ENCODE data around the gene MARCHF3.
"Not testable (repeated sequence)": the region's sequence is repeated elsewhere in the genome, so short reads cannot be mapped to it uniquely, and the experiment has no call there.

MARCHF3 gene

DNA sequence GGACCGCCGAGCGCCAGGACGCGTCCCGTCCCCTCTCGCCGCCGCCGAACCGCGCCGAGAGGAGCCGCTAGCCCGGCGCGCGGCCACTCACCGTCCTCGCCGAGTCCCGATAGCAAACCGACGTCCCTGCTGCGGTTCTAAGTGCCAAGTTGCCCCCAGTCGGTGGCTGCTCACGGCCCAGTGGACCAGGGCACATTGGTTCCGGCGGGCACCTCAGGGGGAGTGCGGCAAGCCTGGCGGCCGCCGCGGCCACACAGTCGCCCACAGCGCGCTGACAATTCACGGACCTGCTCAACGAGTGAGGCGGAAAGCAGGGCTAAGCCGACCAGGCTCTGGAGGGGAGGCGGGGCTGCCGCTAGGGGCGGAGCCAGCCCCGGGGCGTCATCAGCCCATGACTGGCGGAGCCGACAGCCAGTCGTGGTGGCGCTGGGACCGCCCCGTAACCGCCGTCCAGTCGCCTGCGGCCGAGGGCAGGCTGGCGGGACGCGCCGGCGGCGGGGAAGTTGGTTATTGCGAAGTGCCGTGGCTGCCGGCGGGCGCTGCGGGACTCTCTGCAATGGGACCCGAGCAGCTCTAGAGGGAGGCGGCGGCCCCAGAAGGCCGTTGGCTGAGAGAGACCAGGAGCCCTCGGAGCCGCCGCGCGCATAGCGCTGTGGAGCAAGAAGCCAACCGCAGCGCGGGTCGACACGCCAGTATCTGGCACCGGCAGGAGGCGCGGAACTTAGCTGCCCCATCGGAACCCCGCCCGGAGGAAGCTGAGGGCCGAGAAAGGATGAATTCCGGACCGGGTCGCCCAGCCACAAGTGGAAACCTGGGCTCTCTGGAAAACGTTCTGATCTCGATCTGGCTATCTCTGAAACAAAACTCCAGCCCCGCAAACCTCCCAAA is at the start of gene MARCHF3:
TSS of gene MARCHF3 (minus strand) at position 300 of the 888 bp plus-strand sequence. CDS start 112,387 bp downstream, outside the sequence.
- DNase-seq, result peak; percentile 90

DNA sequence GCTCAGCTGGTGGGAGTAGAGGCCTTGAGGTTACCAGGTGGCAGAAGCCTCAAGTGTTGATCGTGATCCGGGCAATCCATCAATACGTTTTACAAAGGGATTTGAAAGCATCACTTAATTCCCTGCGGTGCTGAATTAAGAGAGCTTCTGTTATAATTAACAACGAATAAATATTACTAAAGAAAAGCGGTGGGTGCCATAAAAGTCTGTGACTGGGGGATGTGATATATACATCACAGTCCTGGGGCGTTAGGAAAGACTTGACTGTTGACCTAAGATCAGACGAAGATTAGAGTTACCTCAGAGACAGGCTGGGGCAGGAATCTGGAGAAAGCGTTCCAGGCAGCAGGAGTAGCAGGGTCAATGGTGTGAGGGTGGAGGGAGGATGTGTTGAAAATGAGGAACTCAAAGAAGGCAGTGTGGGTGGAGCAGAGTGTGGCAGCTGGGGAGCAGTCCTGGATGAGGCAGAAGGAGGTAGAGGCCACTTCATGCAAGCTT is 49.7 kb upstream of the MARCHF3 start:
- no peak for DNase-seq

DNA sequence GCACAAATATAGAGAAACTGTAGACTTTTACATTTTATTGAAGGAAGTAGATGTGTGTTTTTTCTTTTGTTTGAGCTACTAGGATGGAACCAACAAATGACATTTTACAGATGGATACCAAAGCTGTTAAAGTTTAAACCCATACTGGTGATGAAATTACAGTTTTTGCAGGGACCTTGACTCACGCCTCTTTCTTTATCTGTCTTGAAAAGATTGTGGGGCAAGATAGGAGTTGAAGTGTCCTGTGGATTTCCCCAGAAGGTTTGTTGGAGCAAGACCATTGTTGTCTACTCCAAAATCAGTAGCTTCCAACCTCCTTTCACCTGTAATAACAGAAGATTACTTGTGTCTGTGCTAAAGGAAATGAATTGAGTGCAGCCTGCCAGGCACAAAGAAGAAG is 47.0 kb upstream of the MARCHF3 start:
- DNase-seq, result no peak

- no peak for DNase-seq
These were observed 46.2 kb upstream of the MARCHF3 start for GRCh38 chr5:127076315-127077129.

DNA sequence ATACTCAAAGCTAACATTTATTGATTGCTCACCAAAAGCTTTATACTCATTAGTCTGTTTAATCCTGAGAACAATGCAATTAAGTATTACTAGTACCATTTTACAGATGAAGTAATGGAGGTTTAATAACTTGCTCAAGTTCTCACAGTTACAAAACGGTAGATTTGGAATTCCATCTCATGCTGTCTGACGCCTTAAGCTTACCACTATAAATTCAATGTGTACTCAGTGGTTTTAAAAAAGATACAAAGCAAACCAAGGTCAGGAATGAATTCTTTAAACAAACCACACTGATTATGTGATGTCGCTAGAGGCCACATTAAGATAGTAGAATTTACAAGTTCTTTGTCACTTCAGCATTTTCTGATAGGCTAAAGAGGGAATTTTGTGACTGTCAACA is 44.1 kb upstream of the MARCHF3 start:
- no peak for DNase-seq

GRCh38 chr5:127072861-127073846 is 42.8 kb upstream of the MARCHF3 start, which contains the start of gene C5orf63:
C5orf63 (minus strand) TSS chr5:127073502; CDS start chr5:127058995, 14,507 bp downstream.
- peak; percentile 18 for DNase-seq

- DNase-seq, result no peak
These were observed 39.9 kb upstream of the MARCHF3 start for GRCh38 chr5:127070243-127070642.

DNA sequence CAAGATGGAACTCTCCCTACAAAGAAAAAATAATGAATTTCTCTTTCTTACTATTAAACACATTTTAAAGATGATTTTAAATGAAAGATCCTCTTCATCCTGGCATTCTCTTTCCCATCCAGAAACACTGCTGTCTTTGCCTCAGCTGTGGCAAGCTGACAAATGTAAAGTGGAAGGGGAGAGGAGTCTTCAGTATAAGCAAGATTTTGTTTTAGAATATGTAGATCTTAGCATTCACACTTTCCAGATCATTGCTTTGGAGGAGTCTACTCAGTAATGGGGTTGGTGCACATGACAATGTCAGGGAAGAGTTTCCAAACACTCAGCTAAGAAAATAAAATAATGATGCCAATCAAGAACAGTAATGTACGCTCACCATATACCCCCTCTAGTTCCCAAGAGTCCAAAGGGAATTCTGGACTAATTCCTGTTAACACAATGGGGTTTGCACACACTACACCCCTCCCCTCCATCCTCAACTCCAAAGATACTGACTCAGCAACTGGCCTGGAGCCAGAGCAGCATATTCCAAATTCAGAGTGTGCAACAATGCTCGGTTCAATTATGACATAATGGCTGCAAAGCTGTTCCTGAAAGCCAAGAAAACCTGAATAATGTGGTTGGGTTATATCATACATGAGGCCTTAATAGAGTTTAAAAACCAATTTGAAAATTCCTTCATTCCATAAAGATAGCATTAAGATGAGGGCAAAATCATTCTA is 38.3 kb upstream of the MARCHF3 start:
- no peak for DNase-seq

GRCh38 chr5:127066721-127067120 is 36.4 kb upstream of the MARCHF3 start:
- DNase-seq, result no peak

DNA sequence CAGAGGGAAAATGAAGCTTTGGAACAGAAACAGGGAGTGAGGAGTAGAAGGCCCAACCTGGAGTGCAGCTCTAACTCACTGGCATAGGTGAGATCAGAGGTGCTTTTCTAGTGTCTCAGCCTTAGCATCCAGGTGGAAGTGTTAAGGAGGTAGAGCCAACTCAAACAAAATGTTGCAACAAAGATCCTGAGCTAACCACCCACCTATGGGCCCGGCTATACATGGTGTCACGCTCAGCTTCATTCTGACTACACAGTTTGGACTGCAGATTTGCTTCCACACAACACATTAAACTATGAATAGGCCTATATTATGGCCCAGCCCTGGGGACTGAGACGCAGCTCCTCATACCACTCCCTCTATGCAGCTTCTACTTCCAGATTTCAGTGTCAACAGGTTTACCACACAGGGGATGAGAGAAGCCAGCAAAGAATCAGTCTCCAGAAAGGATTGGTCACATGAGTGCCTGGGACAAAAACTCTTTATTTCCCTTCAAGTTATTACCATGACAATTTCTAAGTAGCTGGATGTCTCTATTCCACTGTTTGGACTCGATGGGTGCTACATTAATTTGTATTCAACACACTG is 34.0 kb upstream of the MARCHF3 start:
- no peak for DNase-seq

- no peak for DNase-seq
These were observed 33.0 kb upstream of the MARCHF3 start for GRCh38 chr5:127063257-127063913.

DNA sequence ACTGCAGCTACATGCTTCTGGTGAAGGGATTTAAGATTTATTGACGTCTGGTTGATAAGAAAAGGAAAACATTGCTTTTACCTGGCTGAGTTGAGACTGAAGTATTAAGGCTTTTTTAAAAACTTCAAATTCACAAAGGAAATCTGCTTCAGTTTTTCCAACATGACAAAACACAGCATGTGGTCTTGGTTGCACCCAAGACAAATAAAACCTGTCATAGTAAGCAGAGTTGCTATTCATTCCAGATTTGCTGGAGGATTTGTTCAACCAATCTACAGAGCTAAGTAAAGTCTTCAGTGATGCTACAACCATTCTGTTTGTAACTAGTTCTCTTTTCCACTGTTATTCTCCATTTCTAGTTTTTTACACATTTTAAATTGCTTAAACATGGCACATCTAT is 31.6 kb upstream of the MARCHF3 start:
- DNase-seq, result no peak

DNA sequence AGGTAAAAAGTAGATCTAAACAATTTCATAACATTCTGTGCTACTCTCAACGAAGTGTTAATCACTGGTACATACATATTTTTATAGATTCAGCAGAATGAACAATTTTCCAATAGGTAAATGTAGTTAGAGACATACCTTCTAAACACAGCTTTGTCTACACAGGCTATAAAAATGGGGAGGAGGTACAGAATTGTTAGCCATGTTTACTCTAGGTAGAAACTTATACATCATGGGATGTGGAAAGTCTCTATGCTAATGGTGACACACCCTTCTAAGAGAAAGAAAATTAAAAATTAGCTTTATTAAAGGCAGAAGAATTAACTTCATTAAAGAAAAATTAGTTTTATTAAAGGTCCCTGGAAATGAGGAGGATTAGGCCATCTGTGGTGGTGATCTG is 31.2 kb upstream of the MARCHF3 start:
- no peak for DNase-seq

- no peak for DNase-seq
These were observed 30.2 kb upstream of the MARCHF3 start for GRCh38 chr5:127060470-127060985.

DNA sequence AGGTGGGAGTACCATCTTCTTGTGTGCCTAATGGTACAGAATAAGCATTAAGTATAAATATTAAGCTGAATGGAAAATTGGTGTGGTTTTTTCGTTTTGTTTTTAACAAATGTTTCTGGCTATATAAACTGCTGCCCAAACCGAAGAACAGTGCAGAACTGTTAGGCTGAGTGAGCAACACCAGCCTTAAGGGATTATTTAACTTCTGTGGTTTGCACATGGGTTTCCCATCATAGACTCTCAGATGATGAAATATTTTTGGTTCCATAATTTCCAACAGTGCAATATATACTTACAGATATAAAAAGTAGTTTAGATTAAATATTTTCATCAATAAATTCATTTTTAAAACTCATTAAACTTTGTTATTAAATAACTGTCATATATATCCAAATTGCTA is 26.5 kb upstream of the MARCHF3 start:
- no peak for DNase-seq

- DNase-seq, result no peak
These were observed 25.7 kb upstream of the MARCHF3 start for GRCh38 chr5:127055880-127056653.

- not testable (repeated sequence) for DNase-seq
These were observed 23.2 kb upstream of the MARCHF3 start for GRCh38 chr5:127053551-127053950.

DNA sequence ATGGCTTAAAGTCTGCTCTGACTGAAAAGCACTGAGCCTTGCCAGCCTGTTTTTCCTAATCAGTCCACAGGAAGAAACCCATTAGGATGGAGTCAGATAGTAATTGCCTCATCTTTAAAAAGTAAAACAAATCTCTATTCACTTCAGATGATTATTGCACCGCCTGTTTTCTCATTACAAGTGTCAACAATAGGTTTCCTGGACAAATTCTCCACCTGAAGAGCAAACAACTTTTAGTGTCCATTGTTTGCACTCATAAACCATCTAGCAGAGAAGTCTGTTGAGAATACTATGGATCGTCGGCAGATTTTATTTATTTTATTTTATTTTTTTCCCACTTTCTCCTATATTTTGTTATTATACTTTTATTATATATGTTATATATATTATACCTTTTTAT is 22.7 kb upstream of the MARCHF3 start:
- no peak for DNase-seq

DNA sequence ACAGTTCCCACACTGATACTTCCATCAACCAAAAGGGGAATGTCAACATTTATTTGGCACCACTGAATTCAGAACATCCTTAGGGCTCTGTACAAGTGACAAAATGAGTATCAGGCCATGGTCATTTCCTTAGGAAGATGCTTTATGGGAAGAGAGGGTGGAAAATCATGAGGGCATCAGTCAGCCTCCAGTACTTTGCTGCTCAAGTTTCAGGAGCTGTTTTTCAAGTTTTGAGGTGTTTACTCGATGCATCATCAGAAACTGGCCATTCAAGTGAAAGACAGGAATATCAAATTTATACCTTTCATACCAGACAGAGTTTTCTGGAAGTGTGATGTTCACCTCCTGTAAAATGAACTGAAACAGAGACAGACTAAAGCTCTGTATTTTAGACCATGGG is 21.2 kb upstream of the MARCHF3 start:
- DNase-seq, result no peak
